Karpas-422 (cell line): Measurements from ENCODE around the gene WIZ. TPM values are rescaled to one million over a fixed set of nuclear protein-coding genes. Genes with fewer than 3 reads are reported as not detected.
"Not testable (repeated sequence)": the region's sequence is repeated elsewhere in the genome, so short reads cannot be mapped to it uniquely, and the experiment has no call there.

Experiments
- DNase-seq: peaks from one replicate; pipeline ENCODE4 v3.0.0-alpha.2; 2015
- H2AFZ ChIP-seq: fragments of 200-600 bp; sonication (generic); 2 replicates; pipeline ENCODE4 v1.6.1; 2014; ENCODE audit warnings: antibody characterized with exemption, low read length, mixed read lengths
- H3K27ac ChIP-seq: fragments of 200-600 bp; sonication (generic); 2 replicates; pipeline ENCODE4 v1.5.1; 2014; ENCODE audit warnings: mild to moderate bottlenecking, low read length, moderate library complexity
- H3K27me3 ChIP-seq: fragments of 200-600 bp; sonication (generic); 2 replicates; pipeline ENCODE4 v1.6.1; 2014; ENCODE audit warnings: low read length, mixed read lengths
- H3K36me3 ChIP-seq: fragments of 200-600 bp; sonication (generic); 2 replicates; pipeline ENCODE4 v1.6.1; 2014; ENCODE audit warnings: low read length, mixed read lengths; ENCODE audit not compliant: insufficient read depth
- H3K4me1 ChIP-seq: fragments of 200-600 bp; sonication (generic); 2 replicates; pipeline ENCODE4 v1.6.1; 2014; ENCODE audit warnings: mild to moderate bottlenecking, low read length, mixed read lengths
- H3K4me2 ChIP-seq: fragments of 200-600 bp; sonication (generic); 2 replicates; pipeline ENCODE4 v1.6.1; 2014; ENCODE audit warnings: low read length, low read depth, mild to moderate bottlenecking; ENCODE audit not compliant: poor library complexity, severe bottlenecking
- H3K4me3 ChIP-seq: fragments of 200-600 bp; sonication (generic); 2 replicates; pipeline ENCODE4 v1.5.1; 2014; ENCODE audit warnings: mild to moderate bottlenecking, antibody characterized with exemption, low read length, mixed read lengths
- H3K79me2 ChIP-seq: fragments of 200-600 bp; sonication (generic); 2 replicates; pipeline ENCODE4 v1.6.1; 2014; ENCODE audit warnings: mild to moderate bottlenecking, low read length, mixed read lengths
- H3K9ac ChIP-seq: fragments of 200-600 bp; sonication (generic); 2 replicates; pipeline ENCODE4 v1.6.0; 2014; ENCODE audit warnings: low read length
- H3K9me2 ChIP-seq: fragments of 200-600 bp; sonication (generic), shearing (Covaris generic); replicated peaks from 2 replicates; pipeline ENCODE4 v1.6.0; 2014; ENCODE audit warnings: mild to moderate bottlenecking, low read length, moderate library complexity; ENCODE audit not compliant: insufficient read depth
- H3K9me3 ChIP-seq: fragments of 300-700, 200-600 bp; sonication (generic); 2 replicates; pipeline ENCODE4 v1.6.1; 2014; ENCODE audit warnings: low read length, mixed read lengths
- H4K20me1 ChIP-seq: fragments of 200-600 bp; sonication (generic); 2 replicates; pipeline ENCODE4 v1.6.1; 2014; ENCODE audit warnings: mild to moderate bottlenecking, antibody characterized with exemption, low read length, low read depth; ENCODE audit not compliant: insufficient read depth
- total RNA-seq: library from RNA; depleted of rRNA; stranded (reverse); fragments of >200 nt; shearing (Covaris generic); gene quantifications from 2 replicates; pipeline ENCODE4 v1.2.3, GENCODE V29; 2014; ENCODE audit warnings: low replicate concordance

The WIZ gene
- total RNA-seq, 1 experiment from 2014 or later, result 5.4 TPM

- Histone ChIP-seq H3K4me1 (no peaks in the 10 kb centered on the region), H3K9me2 (no peaks in the 10 kb centered on the region), H3K27ac (no peak overlapping the region), H3K27me3 (no peaks in the 10 kb centered on the region), H3K9me3 (no peaks in the 10 kb centered on the region), H2AFZ (no peak overlapping the region), H3K4me3 (no peak overlapping the region), H3K4me2 (no peak overlapping the region), H3K9ac (no peak overlapping the region), H3K36me3 (peaks cover 17% of the 10 kb centered on the region), H4K20me1 (no peaks in the 10 kb centered on the region), H3K79me2 (peaks cover 41% of the 10 kb centered on the region)
- no peak for DNase-seq
Measured at GRCh38 chr19:15396436-15396835, 53.3 kb downstream of the WIZ start.

GRCh38 chr19:15395251-15395650 is 54.5 kb downstream of the WIZ start:
- not testable (repeated sequence) for DNase-seq

DNA sequence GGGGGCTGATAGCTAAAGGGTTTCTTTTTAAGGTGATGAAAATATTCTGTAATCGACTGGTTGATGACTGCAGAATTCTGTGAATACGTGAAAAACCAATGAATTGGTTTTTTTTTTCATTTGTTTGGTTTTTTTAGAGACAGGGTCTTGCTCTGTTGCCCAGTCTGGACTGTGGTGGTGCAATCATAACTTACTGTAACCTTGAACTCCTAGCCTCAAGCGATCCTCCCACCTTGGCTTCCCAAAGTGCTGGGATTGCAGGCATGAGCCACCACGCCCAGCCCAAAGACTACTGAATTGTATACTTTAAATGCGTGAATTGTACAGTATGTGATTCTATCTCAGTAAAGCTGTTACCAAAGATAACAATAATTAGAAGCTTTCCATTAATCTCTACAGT is 55.3 kb downstream of the WIZ start:
- Histone ChIP-seq H3K27me3 (no peaks in the 10 kb centered on the region), H3K4me3 (no peak overlapping the region), H3K9me3 (no peaks in the 10 kb centered on the region), H4K20me1 (no peaks in the 10 kb centered on the region), H3K36me3 (peaks cover 23% of the 10 kb centered on the region), H3K4me2 (no peak overlapping the region), H3K9me2 (no peaks in the 10 kb centered on the region), H3K27ac (no peak overlapping the region), H3K9ac (no peak overlapping the region), H2AFZ (no peak overlapping the region), H3K79me2 (peaks cover 51% of the 10 kb centered on the region), H3K4me1 (no peaks in the 10 kb centered on the region)
- DNase-seq, result no peak

More at GRCh38 chr19:15395251-15395650, 54.5 kb downstream of the WIZ start:
- not testable (repeated sequence) for H3K4me3 ChIP-seq, H3K4me2 ChIP-seq, H3K9ac ChIP-seq, H3K27ac ChIP-seq, H3K27me3 ChIP-seq, H3K4me1 ChIP-seq, H2AFZ ChIP-seq, H3K9me2 ChIP-seq, H4K20me1 ChIP-seq, H3K9me3 ChIP-seq
- H3K79me2 ChIP-seq, result peaks cover 45% of the 10 kb centered on the region
- H3K36me3 ChIP-seq, result peaks cover 18% of the 10 kb centered on the region

DNA sequence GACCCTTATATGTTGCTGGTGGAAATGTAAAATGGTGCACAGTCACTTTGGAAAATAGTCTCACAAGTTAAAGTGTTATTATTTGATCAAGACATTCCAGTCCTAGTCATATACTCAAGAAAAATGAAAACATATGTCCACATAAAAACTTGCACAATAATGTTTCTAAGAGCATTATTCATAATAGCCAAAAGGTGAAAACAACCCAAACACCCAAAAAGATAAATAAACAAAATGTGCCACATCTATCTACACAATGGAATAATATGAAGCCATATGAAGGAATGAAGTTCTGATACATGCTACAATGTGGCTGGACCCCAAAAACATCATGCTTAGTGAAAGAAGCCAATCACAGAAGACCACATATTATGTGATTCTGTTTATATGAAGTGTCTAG is 55.8 kb downstream of the WIZ start:
- Histone ChIP-seq H2AFZ (no peak overlapping the region), H3K9ac (no peak overlapping the region), H3K4me3 (no peak overlapping the region), H3K4me1 (no peaks in the 10 kb centered on the region), H3K79me2 (peaks cover 54% of the 10 kb centered on the region), H3K4me2 (no peak overlapping the region), H3K9me3 (no peaks in the 10 kb centered on the region), H3K36me3 (peaks cover 23% of the 10 kb centered on the region), H3K27me3 (no peaks in the 10 kb centered on the region), H4K20me1 (no peaks in the 10 kb centered on the region), H3K27ac (no peak overlapping the region), H3K9me2 (no peaks in the 10 kb centered on the region)
- DNase-seq, result no peak

- no peaks in the 10 kb centered on the region for H3K9me3 ChIP-seq
- peaks cover 65% of the 10 kb centered on the region for H3K79me2 ChIP-seq
- no peak overlapping the region for H3K4me3 ChIP-seq
- no peaks in the 10 kb centered on the region for H3K9me2 ChIP-seq
- H3K4me1 ChIP-seq, result no peaks in the 10 kb centered on the region
- peaks cover 19% of the 10 kb centered on the region for H3K36me3 ChIP-seq
- no peak overlapping the region for H3K4me2 ChIP-seq
- no peaks in the 10 kb centered on the region for H4K20me1 ChIP-seq
- no peak overlapping the region for H3K9ac ChIP-seq
- no peak overlapping the region for H2AFZ ChIP-seq
- no peak overlapping the region for H3K27ac ChIP-seq
- DNase-seq, result no peak
- no peaks in the 10 kb centered on the region for H3K27me3 ChIP-seq
Measured at GRCh38 chr19:15390814-15391213, 58.9 kb downstream of the WIZ start.

- H3K4me2 ChIP-seq, result peak overlapping the region; percentile 90
- no peak overlapping the region for H3K4me3 ChIP-seq
- H3K27me3 ChIP-seq, result no peaks in the 10 kb centered on the region
- H3K9ac ChIP-seq, result no peak overlapping the region
- H3K79me2 ChIP-seq, result peaks cover 43% of the 10 kb centered on the region
- no peaks in the 10 kb centered on the region for H3K9me3 ChIP-seq
- DNase-seq, result no peak
- no peaks in the 10 kb centered on the region for H3K9me2 ChIP-seq
- H3K27ac ChIP-seq, result peak overlapping the region; percentile 43
- H3K4me1 ChIP-seq, result peaks cover 49% of the 10 kb centered on the region
- peaks cover 7% of the 10 kb centered on the region; the same call in 1 of the 2 replicates for H4K20me1 ChIP-seq
- no peak overlapping the region for H2AFZ ChIP-seq
- H3K36me3 ChIP-seq, result peaks cover 6% of the 10 kb centered on the region; the same call in 1 of the 2 replicates
Measured at GRCh38 chr19:15381864-15382263, 67.9 kb downstream of the WIZ start.

GRCh38 chr19:15381429-15381828 is 68.3 kb downstream of the WIZ start:
- H3K4me2 ChIP-seq, result peak overlapping the region; percentile 90

GRCh38 chr19:15379999-15380647 is 69.6 kb downstream of the WIZ start:
- Histone ChIP-seq H3K9ac (peak overlapping the region; percentile 78), H3K4me2 (peak overlapping the region; percentile 90), H3K9me3 (no peaks in the 10 kb centered on the region), H3K4me3 (peak overlapping the region; percentile 83), H3K27ac (peak overlapping the region; percentile 43), H4K20me1 (peaks cover 10% of the 10 kb centered on the region; the same call in 1 of the 2 replicates), H3K79me2 (peaks cover 53% of the 10 kb centered on the region), H3K4me1 (peaks cover 53% of the 10 kb centered on the region), H3K36me3 (peaks cover 6% of the 10 kb centered on the region; the same call in 1 of the 2 replicates), H2AFZ (no peak overlapping the region), H3K27me3 (no peaks in the 10 kb centered on the region), H3K9me2 (no peaks in the 10 kb centered on the region)
- DNase-seq, result no peak

More at GRCh38 chr19:15381429-15381828, 68.3 kb downstream of the WIZ start:
- Histone ChIP-seq H2AFZ (no peak overlapping the region), H3K9me2 (no peaks in the 10 kb centered on the region), H3K9ac (peak overlapping the region; percentile 78), H3K9me3 (no peaks in the 10 kb centered on the region), H4K20me1 (peaks cover 7% of the 10 kb centered on the region; the same call in 1 of the 2 replicates), H3K27ac (peak overlapping the region; percentile 43), H3K4me3 (peak overlapping the region; percentile 83), H3K4me1 (peaks cover 53% of the 10 kb centered on the region), H3K79me2 (peaks cover 45% of the 10 kb centered on the region), H3K36me3 (peaks cover 5% of the 10 kb centered on the region; the same call in 1 of the 2 replicates), H3K27me3 (no peaks in the 10 kb centered on the region)
- no peak for DNase-seq
